ENCODE results near the gene SPEF2.
"Not testable (repeated sequence)": the region's sequence is repeated elsewhere in the genome, so short reads cannot be mapped to it uniquely, and the experiment has no call there.

Gene SPEF2

GRCh38 chr5:35668319-35668718 lies 50.7 kb downstream of the SPEF2 start:
- Histone ChIP-seq H3K27me3 (no peaks in the 10 kb centered on the region), H3K27ac (no peak overlapping the region), H3K4me3 (no peak overlapping the region), H3K4me1 (peaks cover 30 to 57% (median 38%) of the 10 kb centered on the region in 10 experiments), H4K20me1 (no peaks in the 10 kb centered on the region), H3K9me3 (replicated peaks in 1 of 11) (peaks cover 0 to 16% (median 6%) of the 10 kb centered on the region in 11 experiments; a peak in 7 of 22 replicates), H3K4me2 (no peak overlapping the region), H3K36me3 (no peaks in the 10 kb centered on the region), H3K9ac (no peak overlapping the region)
- no peak for TF ChIP-seq Cebpa-rat (IDR thresholded peaks at IDR 0.05)

- Histone ChIP-seq H3K27me3 (no peaks in the 10 kb centered on the region), H4K20me1 (no peaks in the 10 kb centered on the region), H3K9me3 (replicated peaks in 1 of 11) (peaks cover 0 to 11% (median 2%) of the 10 kb centered on the region in 11 experiments; a peak in 7 of 22 replicates), H3K9ac (no peak overlapping the region), H3K4me2 (peak overlapping the region in 3 of 11 experiments; percentile 0 to 6 (median 4); a peak in 1 of 22 replicates), H3K4me1 (peaks cover 33 to 57% (median 42%) of the 10 kb centered on the region in 10 experiments), H3K36me3 (no peaks in the 10 kb centered on the region), H3K4me3 (no peak overlapping the region), H3K27ac (no peak overlapping the region)
- TF ChIP-seq Cebpa-rat (IDR thresholded peaks at IDR 0.05), result no peak
These were observed 51.1 kb downstream of the SPEF2 start for GRCh38 chr5:35668794-35669193.

GRCh38 chr5:35671541-35672295 lies 54.1 kb downstream of the SPEF2 start:
- Histone ChIP-seq H4K20me1 (no peaks in the 10 kb centered on the region), H3K27ac (peak overlapping the region in 3 of 11 experiments; percentile 15 to 35 (median 23); a peak in 2 of 22 replicates), H3K36me3 (no peaks in the 10 kb centered on the region), H3K9ac (no peak overlapping the region), H3K4me3 (no peak overlapping the region), H3K9me3 (replicated peaks in 1 of 11) (peaks cover 0 to 6% (median 0%) of the 10 kb centered on the region in 11 experiments; a peak in 1 of 22 replicates), H3K27me3 (no peaks in the 10 kb centered on the region), H3K4me2 (peak overlapping the region; percentile 8 to 65 (median 56); a peak in 18 of 22 replicates), H3K4me1 (peaks cover 15 to 39% (median 27%) of the 10 kb centered on the region in 10 experiments)
- TF ChIP-seq Cebpa-rat (IDR thresholded peaks at IDR 0.05), result no peak

- Histone ChIP-seq H3K4me1 (peaks cover 15 to 39% (median 27%) of the 10 kb centered on the region in 10 experiments), H3K27ac (peak overlapping the region in 1 of 11 experiments; percentile 31; a peak in 1 of 22 replicates), H3K4me2 (peak overlapping the region in 2 of 11 experiments; percentile 56 to 62; a peak in 4 of 22 replicates)
- H3K27me3 ChIP-seq; H3K36me3 ChIP-seq; H3K9me3 ChIP-seq (replicated peaks in 1 of 11); H3K4me3 ChIP-seq; H4K20me1 ChIP-seq; H3K9ac ChIP-seq: not testable (repeated sequence)
These were observed 54.6 kb downstream of the SPEF2 start for GRCh38 chr5:35672296-35672655.

GRCh38 chr5:35672995-35673394 lies 55.3 kb downstream of the SPEF2 start:
- Histone ChIP-seq H3K9ac (no peak overlapping the region), H3K9me3 (replicated peaks in 1 of 11) (no peaks in the 10 kb centered on the region; a peak in 1 of 22 replicates), H3K4me2 (peak overlapping the region; percentile 18 to 63 (median 56); a peak in 20 of 22 replicates), H3K27ac (peak overlapping the region in 7 of 11 experiments; percentile 5 to 36 (median 31); a peak in 6 of 22 replicates), H3K36me3 (no peaks in the 10 kb centered on the region), H3K27me3 (no peaks in the 10 kb centered on the region), H3K4me3 (no peak overlapping the region), H4K20me1 (no peaks in the 10 kb centered on the region), H3K4me1 (peaks cover 15 to 39% (median 27%) of the 10 kb centered on the region in 10 experiments)
- TF ChIP-seq Cebpa-rat (IDR thresholded peaks at IDR 0.05), result no peak

- no peaks in the 10 kb centered on the region for H3K27me3 ChIP-seq
- H3K36me3 ChIP-seq, result no peaks in the 10 kb centered on the region
- H3K9ac ChIP-seq, result no peak overlapping the region
- no peak for TF ChIP-seq Cebpa-rat (IDR thresholded peaks at IDR 0.05)
- peak overlapping the region in 1 of 11 experiments; percentile 31; a peak in 2 of 22 replicates for H3K27ac ChIP-seq
- H3K4me2 ChIP-seq, result peak overlapping the region in 8 of 11 experiments; percentile 45 to 63 (median 60); a peak in 16 of 22 replicates
- no peaks in the 10 kb centered on the region for H4K20me1 ChIP-seq
- peaks cover 15 to 47% (median 31%) of the 10 kb centered on the region in 10 experiments for H3K4me1 ChIP-seq
- H3K4me3 ChIP-seq, result no peak overlapping the region
- no peaks in the 10 kb centered on the region; a peak in 1 of 22 replicates for H3K9me3 ChIP-seq (replicated peaks in 1 of 11)
These were observed 56.4 kb downstream of the SPEF2 start for GRCh38 chr5:35674049-35674448.

GRCh38 chr5:35675392-35675791 lies 57.7 kb downstream of the SPEF2 start:
- no peaks in the 10 kb centered on the region for H3K36me3 ChIP-seq
- no peaks in the 10 kb centered on the region for H3K27me3 ChIP-seq
- H3K9ac ChIP-seq, result no peak overlapping the region
- H4K20me1 ChIP-seq, result no peaks in the 10 kb centered on the region
- H3K4me1 ChIP-seq, result peaks cover 20 to 54% (median 38%) of the 10 kb centered on the region in 10 experiments
- no peak overlapping the region for H3K4me3 ChIP-seq
- no peak for TF ChIP-seq Cebpa-rat (IDR thresholded peaks at IDR 0.05)
- H3K4me2 ChIP-seq, result no peak overlapping the region
- no peak overlapping the region for H3K27ac ChIP-seq
- no peaks in the 10 kb centered on the region; a peak in 1 of 22 replicates for H3K9me3 ChIP-seq (replicated peaks in 1 of 11)

GRCh38 chr5:35677878-35678277 lies 60.2 kb downstream of the SPEF2 start:
- Histone ChIP-seq H4K20me1 (no peaks in the 10 kb centered on the region), H3K9me3 (replicated peaks in 1 of 11) (no peaks in the 10 kb centered on the region; a peak in 1 of 22 replicates), H3K4me3 (no peak overlapping the region), H3K27me3 (no peaks in the 10 kb centered on the region), H3K9ac (no peak overlapping the region), H3K27ac (no peak overlapping the region), H3K36me3 (no peaks in the 10 kb centered on the region), H3K4me2 (no peak overlapping the region), H3K4me1 (peaks cover 9 to 30% (median 24%) of the 10 kb centered on the region in 10 experiments; a peak in 19 of 20 replicates)
- TF ChIP-seq Cebpa-rat (IDR thresholded peaks at IDR 0.05), result no peak

GRCh38 chr5:35678661-35679060 lies 61.0 kb downstream of the SPEF2 start:
- Histone ChIP-seq H3K4me3 (no peak overlapping the region), H3K36me3 (no peaks in the 10 kb centered on the region), H3K4me1 (peaks cover 3 to 22% (median 16%) of the 10 kb centered on the region in 10 experiments; a peak in 17 of 20 replicates)

More at GRCh38 chr5:35678661-35679060, 61.0 kb downstream of the SPEF2 start:
- Histone ChIP-seq H3K27me3 (no peaks in the 10 kb centered on the region), H3K4me2 (peak overlapping the region in 7 of 11 experiments; percentile 33 to 64 (median 42); a peak in 11 of 22 replicates), H3K9me3 (replicated peaks in 1 of 11) (no peaks in the 10 kb centered on the region; a peak in 1 of 22 replicates), H3K9ac (no peak overlapping the region), H4K20me1 (no peaks in the 10 kb centered on the region), H3K27ac (peak overlapping the region in 2 of 11 experiments; percentile 11 to 23; a peak in 3 of 22 replicates)
- no peak for TF ChIP-seq Cebpa-rat (IDR thresholded peaks at IDR 0.05)

Measured in BLaER1 treated with 17β-estradiol and CSF1 and Interleukin-3, amounts not matched to agents 10 nM and 100 nM (cell line).